Esophagus muscularis mucosa (tissue), 4 donors: ENCODE measurements around the gene SLC23A3. TPM values are rescaled to one million over a fixed set of nuclear protein-coding genes. Genes with fewer than 3 reads are reported as not detected.

ENCODE experiments used
- DNase-seq: peaks from one replicate; pipeline ENCODE4 v3.0.0-alpha.2; 2017; ENCODE audit errors: extremely low spot score
- H3K27ac ChIP-seq, 4 donors: fragments of 200-600 bp; sonication (generic); replicated peaks in 1 of 4; 1 replicate in 3 of 4; 2 replicates in 1 of 4; pipeline ENCODE4 v1.5.1; 2016 to 2019; ENCODE audit warnings: mild to moderate bottlenecking in 1 of 4
- H3K27me3 ChIP-seq, 4 donors: fragments of 200-600 bp; sonication (generic); one replicate each; pipeline versions ENCODE4 v1.5.1 to v1.6.0; 2016 to 2019
- H3K36me3 ChIP-seq, 4 donors: fragments of 200-600 bp; sonication (generic); one replicate each; pipeline ENCODE4 v1.5.1; 2016 to 2019
- H3K4me1 ChIP-seq, 4 donors: fragments of 200-600 bp; sonication (generic); one replicate each; pipeline ENCODE4 v1.5.1; 2016 to 2019
- H3K4me3 ChIP-seq, 4 donors: fragments of 200-600 bp; sonication (generic); 1 replicate in 2 of 4; 2 replicates in 2 of 4; pipeline ENCODE4 v1.5.1; 2016 to 2019; ENCODE audit warnings: mild to moderate bottlenecking in 4 of 4, moderate library complexity in 1 of 4
- H3K9me3 ChIP-seq, 4 donors: fragments of 200-600 bp; sonication (generic); 1 replicate in 3 of 4; 2 replicates in 1 of 4; pipeline ENCODE4 v1.5.1; 2016 to 2019
- CTCF ChIP-seq, 3 experiments: fragments of 200-600 bp in 2 of 3; fragments of 450-650 bp in 1 of 3; sonication (generic) in 2 of 3; IDR thresholded peaks; one replicate each; pipeline ENCODE4 v1.5.1; 2017 to 2019; ENCODE audit warnings: antibody characterized with exemption in 3 of 3, mild to moderate bottlenecking in 2 of 3, moderate library complexity in 1 of 3
- EP300 ChIP-seq: sonication (generic); formaldehyde crosslinking; IDR thresholded peaks from one replicate; pipeline ENCODE4 v1.6.1; 2017; ENCODE audit warnings: antibody characterized with exemption
- POLR2A ChIP-seq: fragments of 450-650 bp; IDR thresholded peaks from one replicate; pipeline ENCODE4 v1.6.1; 2017; ENCODE audit warnings: antibody characterized with exemption, moderate library complexity, mild to moderate bottlenecking, low read depth
- POLR2AphosphoS5 ChIP-seq, 2 donors: sonication (generic); formaldehyde crosslinking; IDR thresholded peaks; one replicate each; pipeline ENCODE4 v1.6.1; 2017; ENCODE audit warnings: antibody characterized with exemption in 2 of 2
- WGBS: methylation state at CpG from one replicate; pipeline ENCODE4 v1.1.5; 2018; 5-methylcytosine and 5-hydroxymethylcytosine counted together
- intact Hi-C: fragments of 100-400 bp; cut with DNase I; formaldehyde crosslinking; loops from one replicate; pipeline ENCODE4 v1.15.1; 2023
- total RNA-seq, 4 donors: library from RNA; depleted of rRNA; stranded (reverse); fragments of >200 nt; gene quantifications; one replicate each; pipeline versions ENCODE4 v1.1.0 to v1.2.1, GENCODE V29; 2016

Gene SLC23A3
- under 1 TPM; 0.23 to 0.58 (median 0.37) TPM for total RNA-seq

GRCh38 chr2:219169930-219170654, at the start of gene SLC23A3:
SLC23A3 (minus strand) TSS chr2:219170029; CDS start chr2:219169984, 45 bp downstream.
- Histone ChIP-seq H3K27ac (peak within 1 kb of the TSS; percentile 64 to 84 (median 81)), H3K36me3 (peaks cover 19 to 35% (median 33%) of the 10 kb centered on the region in 4 donors), H3K27me3 (no peaks in the 10 kb centered on the region), H3K9me3 (no peaks in the 10 kb centered on the region), H3K4me1 (peaks cover 17 to 47% (median 31%) of the 10 kb centered on the region in 4 donors), H3K4me3 (no peak within 1 kb of the TSS)
- WGBS: 86% methylated on average over 10 of the region's 10 CpGs
- no peak for TF ChIP-seq EP300
- TF ChIP-seq CTCF (IDR thresholded peaks at IDR 0.05): no peak
- TF ChIP-seq POLR2AphosphoS5 (IDR thresholded peaks at IDR 0.05): no peak
- TF ChIP-seq POLR2A: no peak
- peak; percentile 7 for DNase-seq
- intact Hi-C loops: loop anchor here (10.0 kb wide), 1 partner anchor 215 kb away; the partner anchor contains the start of gene DNPEP

GRCh38 chr2:219218732-219219701, 49.2 kb upstream of the SLC23A3 start, which contains the start of gene ABCB6:
ABCB6 (minus strand) TSS chr2:219218958; CDS start chr2:219218673, 285 bp downstream.
- intact Hi-C loops: no loop called here
- Histone ChIP-seq H3K9me3 (no peaks in the 10 kb centered on the region), H3K4me1 (peaks cover 28 to 56% (median 45%) of the 10 kb centered on the region in 4 donors), H3K27me3 (no peaks in the 10 kb centered on the region), H3K27ac (peak within 1 kb of the TSS; percentile 90 to 99 (median 95)), H3K4me3 (peak within 1 kb of the TSS; percentile 59 to 79 (median 65)), H3K36me3 (peaks cover 50 to 70% (median 69%) of the 10 kb centered on the region in 4 donors)
- TF ChIP-seq POLR2A: peak; percentile 46
- peak; percentile 86 to 88 for TF ChIP-seq POLR2AphosphoS5 (IDR thresholded peaks at IDR 0.05)
- TF ChIP-seq CTCF (IDR thresholded peaks at IDR 0.05): peak in 1 of 3 experiments; percentile 21
- TF ChIP-seq EP300: no peak
- WGBS: 5% methylated on average over 29 of the region's 71 CpGs
- peak; percentile 99 for DNase-seq

GRCh38 chr2:219218217-219218731, 48.4 kb upstream of the SLC23A3 start:
- whole genome bisulfite sequencing: 1% methylated on average over 16 of the region's 37 CpGs
- H3K4me1 ChIP-seq: peaks cover 28 to 56% (median 45%) of the 10 kb centered on the region in 4 donors
- DNase-seq: peak; percentile 92
- peak overlapping the region; percentile 59 to 79 (median 65) for H3K4me3 ChIP-seq
- H3K36me3 ChIP-seq: peaks cover 49 to 70% (median 69%) of the 10 kb centered on the region in 4 donors
- H3K9me3 ChIP-seq: no peaks in the 10 kb centered on the region
- intact Hi-C loops: no loop called here
- TF ChIP-seq POLR2A (peak; percentile 11), CTCF (IDR thresholded peaks at IDR 0.05) (no peak), POLR2AphosphoS5 (IDR thresholded peaks at IDR 0.05) (peak in 1 of 2 donors; percentile 59), EP300 (no peak)
- peak overlapping the region; percentile 90 to 99 (median 95) for H3K27ac ChIP-seq
- no peaks in the 10 kb centered on the region for H3K27me3 ChIP-seq

- H3K27ac ChIP-seq: peak overlapping the region; percentile 90 to 99 (median 95)
- 92% methylated on average over 5 of the region's 6 CpGs for WGBS
- no peak overlapping the region for H3K4me3 ChIP-seq
- TF ChIP-seq EP300 (no peak), POLR2AphosphoS5 (IDR thresholded peaks at IDR 0.05) (no peak), CTCF (IDR thresholded peaks at IDR 0.05) (no peak), POLR2A (no peak)
- H3K4me1 ChIP-seq: peaks cover 28 to 56% (median 45%) of the 10 kb centered on the region in 4 donors
- no peak for DNase-seq
- no peaks in the 10 kb centered on the region for H3K27me3 ChIP-seq
- H3K36me3 ChIP-seq: peaks cover 37 to 69% (median 67%) of the 10 kb centered on the region in 4 donors
- intact Hi-C loops: no loop called here
- no peaks in the 10 kb centered on the region for H3K9me3 ChIP-seq
These were observed 46.7 kb upstream of the SLC23A3 start for GRCh38 chr2:219216535-219216915.
